HG02885 (cell line): Measurements from ENCODE around the gene KRT34.
"Not testable (repeated sequence)": the region's sequence is repeated elsewhere in the genome, so short reads cannot be mapped to it uniquely, and the experiment has no call there.

ENCODE experiments used
- ATAC-seq: cut with Tn5 transposase; IDR thresholded peaks from one replicate; pipeline ENCODE4 v1.9.1; 2021; ENCODE audit warnings: mild to moderate bottlenecking; ENCODE audit not compliant: unreplicated experiment, poor library complexity

Gene KRT34

GRCh38 chr17:41369023-41369422 lies 13.1 kb downstream of the KRT34 start:
- ATAC-seq: no peak

- ATAC-seq: no peak
These were observed 14.6 kb downstream of the KRT34 start for GRCh38 chr17:41367426-41368075.

GRCh38 chr17:41366070-41366469 lies 16.0 kb downstream of the KRT34 start:
- ATAC-seq: no peak

- ATAC-seq: no peak
These were observed 18.2 kb downstream of the KRT34 start for GRCh38 chr17:41363881-41364280.

GRCh38 chr17:41360296-41360995 lies 21.7 kb downstream of the KRT34 start:
- ATAC-seq: no peak

GRCh38 chr17:41354536-41354935 lies 27.6 kb downstream of the KRT34 start:
- no peak for ATAC-seq

GRCh38 chr17:41352597-41353366 lies 29.3 kb downstream of the KRT34 start:
- no peak for ATAC-seq

GRCh38 chr17:41351177-41351576 lies 30.9 kb downstream of the KRT34 start:
- no peak for ATAC-seq

- ATAC-seq: not testable (repeated sequence)
These were observed 31.7 kb downstream of the KRT34 start, which contains the start of gene KRT33A for GRCh38 chr17:41350381-41350878. TSS of gene KRT33A (minus strand) at chr17:41350828. CDS start at chr17:41350767, 61 bp downstream.

- no peak for ATAC-seq
These were observed 34.0 kb downstream of the KRT34 start for GRCh38 chr17:41347869-41348760.

GRCh38 chr17:41346421-41346820 lies 35.7 kb downstream of the KRT34 start:
- ATAC-seq: not testable (repeated sequence)

- ATAC-seq: no peak
These were observed 36.1 kb downstream of the KRT34 start for GRCh38 chr17:41345992-41346391.

GRCh38 chr17:41343029-41343428 lies 39.1 kb downstream of the KRT34 start:
- ATAC-seq: no peak

GRCh38 chr17:41340934-41341861 lies 40.9 kb downstream of the KRT34 start:
- ATAC-seq: no peak

GRCh38 chr17:41340494-41340893 lies 41.6 kb downstream of the KRT34 start:
- no peak for ATAC-seq

GRCh38 chr17:41339571-41340172 lies 42.4 kb downstream of the KRT34 start:
- ATAC-seq: no peak

- no peak for ATAC-seq
These were observed 43.1 kb downstream of the KRT34 start for GRCh38 chr17:41338961-41339485.

- ATAC-seq: no peak
These were observed 46.4 kb downstream of the KRT34 start for GRCh38 chr17:41335747-41336146.
